Osteoblast (primary cell): ENCODE measurements around the gene TNFAIP2. TPM values are rescaled to one million over a fixed set of nuclear protein-coding genes. Genes with fewer than 3 reads are reported as not detected.

Source experiments
- DNase-seq: peaks from one replicate; pipeline ENCODE4 v3.0.0; 2011; ENCODE audit warnings: low spot score, mixed read lengths; ENCODE audit not compliant: insufficient read length; ENCODE audit errors: missing footprints
- H2AFZ ChIP-seq: 2 replicates; pipeline ENCODE4 v1.6.0; 2011; ENCODE audit warnings: mild to moderate bottlenecking, low read length
- H3K27ac ChIP-seq: 2 replicates; pipeline ENCODE4 v1.5.1; 2011; ENCODE audit warnings: mild to moderate bottlenecking, low read depth, low read length, moderate library complexity
- H3K27me3 ChIP-seq: 2 replicates; pipeline ENCODE4 v1.6.0; 2012; ENCODE audit warnings: mild to moderate bottlenecking, control low read depth, inconsistent platforms, low read length, moderate library complexity; ENCODE audit not compliant: insufficient read depth
- H3K36me3 ChIP-seq: 2 replicates; pipeline ENCODE4 v1.5.1; 2011; ENCODE audit warnings: mild to moderate bottlenecking, low read length, control low read depth, moderate library complexity; ENCODE audit not compliant: insufficient read depth
- H3K4me1 ChIP-seq: 2 replicates; pipeline ENCODE4 v1.5.1; 2011; ENCODE audit warnings: mild to moderate bottlenecking, low read length, control low read depth, moderate library complexity; ENCODE audit not compliant: insufficient read depth
- H3K4me2 ChIP-seq: 2 replicates; pipeline ENCODE4 v1.6.0; 2011; ENCODE audit warnings: mild to moderate bottlenecking, low read length; ENCODE audit not compliant: insufficient read depth
- H3K4me3 ChIP-seq: fragments of 200-600 bp; sonication (generic); 3 replicates; pipeline ENCODE4 v1.5.1; 2012; ENCODE audit warnings: mild to moderate bottlenecking, low read length, inconsistent platforms; ENCODE audit not compliant: insufficient read depth
- H3K79me2 ChIP-seq: 2 replicates; pipeline ENCODE4 v1.6.0; 2012; ENCODE audit warnings: mild to moderate bottlenecking, low read length, control low read depth, inconsistent platforms; ENCODE audit not compliant: insufficient read depth
- H3K9me3 ChIP-seq: 2 replicates; pipeline ENCODE4 v1.5.1; 2011; ENCODE audit warnings: low read depth, low read length, control low read depth
- H4K20me1 ChIP-seq: 2 replicates; pipeline ENCODE4 v1.6.0; 2012; ENCODE audit warnings: mild to moderate bottlenecking, low read length, control low read depth; ENCODE audit not compliant: insufficient read depth
- total RNA-seq: library from RNA; depleted of rRNA; stranded (reverse); fragments of >200 nt; gene quantifications from 2 replicates; pipeline ENCODE4 v1.2.3, GENCODE V29; 2012
- TF ChIP-seq, protein P1 (sequence below): IDR thresholded peaks from 2 replicates; pipeline ENCODE4 v1.5.1; 2011; ENCODE audit warnings: mild to moderate bottlenecking, low read depth, low read length, moderate library complexity; ENCODE audit errors: extremely low read depth

TNFAIP2 gene
- total RNA-seq, 1 donor: 60.1 TPM

GRCh38 chr14:103097994-103098957, 25.0 kb upstream of the TNFAIP2 start:
- Histone ChIP-seq H3K4me1 (no peaks in the 10 kb centered on the region), H2AFZ (no peak overlapping the region), H3K9me3 (no peaks in the 10 kb centered on the region), H3K79me2 (no peaks in the 10 kb centered on the region), H3K27me3 (peaks cover 11% of the 10 kb centered on the region), H3K4me3 (no peak overlapping the region), H3K27ac (no peak overlapping the region), H3K4me2 (no peak overlapping the region), H4K20me1 (no peaks in the 10 kb centered on the region), H3K36me3 (no peaks in the 10 kb centered on the region)
- TF ChIP-seq, protein P1, sequence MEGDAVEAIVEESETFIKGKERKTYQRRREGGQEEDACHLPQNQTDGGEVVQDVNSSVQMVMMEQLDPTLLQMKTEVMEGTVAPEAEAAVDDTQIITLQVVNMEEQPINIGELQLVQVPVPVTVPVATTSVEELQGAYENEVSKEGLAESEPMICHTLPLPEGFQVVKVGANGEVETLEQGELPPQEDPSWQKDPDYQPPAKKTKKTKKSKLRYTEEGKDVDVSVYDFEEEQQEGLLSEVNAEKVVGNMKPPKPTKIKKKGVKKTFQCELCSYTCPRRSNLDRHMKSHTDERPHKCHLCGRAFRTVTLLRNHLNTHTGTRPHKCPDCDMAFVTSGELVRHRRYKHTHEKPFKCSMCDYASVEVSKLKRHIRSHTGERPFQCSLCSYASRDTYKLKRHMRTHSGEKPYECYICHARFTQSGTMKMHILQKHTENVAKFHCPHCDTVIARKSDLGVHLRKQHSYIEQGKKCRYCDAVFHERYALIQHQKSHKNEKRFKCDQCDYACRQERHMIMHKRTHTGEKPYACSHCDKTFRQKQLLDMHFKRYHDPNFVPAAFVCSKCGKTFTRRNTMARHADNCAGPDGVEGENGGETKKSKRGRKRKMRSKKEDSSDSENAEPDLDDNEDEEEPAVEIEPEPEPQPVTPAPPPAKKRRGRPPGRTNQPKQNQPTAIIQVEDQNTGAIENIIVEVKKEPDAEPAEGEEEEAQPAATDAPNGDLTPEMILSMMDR: no peak
- DNase-seq: no peak

DNA sequence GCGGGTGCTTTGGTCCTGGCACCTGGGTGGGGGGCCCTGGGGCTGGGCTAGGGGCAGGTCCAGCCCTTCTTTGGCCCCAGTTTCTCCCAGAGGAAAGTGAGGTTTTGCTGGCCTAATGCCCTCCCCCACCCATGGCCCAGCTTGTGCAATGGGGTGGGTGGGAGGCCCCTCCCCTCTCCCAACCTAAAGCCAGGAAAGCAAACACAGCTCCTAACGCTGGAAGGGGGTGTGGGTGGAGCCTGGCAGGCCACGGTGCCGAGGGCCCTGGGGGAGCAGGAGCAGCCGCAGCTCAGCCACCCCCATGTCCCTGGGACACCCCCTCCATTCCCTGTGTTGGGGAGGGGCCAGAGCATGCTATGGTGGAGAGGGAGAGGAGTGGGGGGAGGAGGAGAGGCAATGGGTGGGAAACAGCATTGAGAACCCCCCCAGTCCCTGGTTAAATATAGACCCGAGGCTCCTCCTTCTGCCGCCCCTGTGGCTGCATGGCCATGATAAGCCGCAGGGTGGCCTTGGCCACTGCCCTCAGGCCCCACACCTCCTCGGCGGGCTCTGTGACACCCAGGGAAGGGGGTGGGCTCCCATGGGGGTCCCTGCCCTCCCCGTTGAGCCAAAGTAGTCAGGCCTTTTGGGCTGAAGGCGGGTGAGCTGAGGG, 24.1 kb upstream of the TNFAIP2 start:
- Histone ChIP-seq H3K27ac (no peak overlapping the region), H3K79me2 (no peaks in the 10 kb centered on the region), H3K27me3 (peaks cover 20% of the 10 kb centered on the region), H4K20me1 (no peaks in the 10 kb centered on the region), H3K4me1 (no peaks in the 10 kb centered on the region), H3K4me3 (no peak overlapping the region), H2AFZ (no peak overlapping the region), H3K9me3 (no peaks in the 10 kb centered on the region), H3K36me3 (no peaks in the 10 kb centered on the region), H3K4me2 (no peak overlapping the region)
- DNase-seq: no peak
- TF ChIP-seq, protein P1: no peak

DNA sequence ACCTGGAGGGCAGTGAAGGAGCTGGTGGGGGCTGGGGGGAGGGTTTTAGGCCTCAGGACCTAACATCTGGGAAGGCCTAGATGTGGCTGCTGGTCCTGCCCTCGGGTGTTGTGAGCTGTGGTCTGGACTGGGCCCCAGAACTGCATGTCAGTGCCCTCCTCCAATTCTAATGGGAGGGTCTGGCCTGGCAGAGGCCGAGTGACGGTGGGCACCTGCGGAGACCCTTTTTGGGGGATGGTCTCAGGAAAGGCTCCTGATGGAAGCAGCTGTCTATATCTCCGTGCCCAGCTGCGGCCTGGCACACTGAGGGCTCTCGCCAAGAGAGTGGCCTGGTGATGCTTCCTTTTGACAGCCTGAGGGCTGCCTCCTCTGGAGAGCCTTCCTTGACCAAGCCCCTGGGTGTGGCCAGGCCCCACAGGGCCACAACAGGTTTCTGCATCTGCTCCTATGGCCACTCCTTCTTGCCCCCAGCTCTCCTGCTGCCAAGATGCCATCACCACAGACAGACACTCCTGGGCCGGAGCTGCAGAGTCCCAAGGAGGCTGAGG, 23.5 kb upstream of the TNFAIP2 start:
- Histone ChIP-seq H3K4me1 (no peaks in the 10 kb centered on the region), H2AFZ (no peak overlapping the region), H3K36me3 (no peaks in the 10 kb centered on the region), H3K27ac (no peak overlapping the region), H3K79me2 (no peaks in the 10 kb centered on the region), H4K20me1 (no peaks in the 10 kb centered on the region), H3K9me3 (no peaks in the 10 kb centered on the region), H3K27me3 (peaks cover 26% of the 10 kb centered on the region), H3K4me2 (no peak overlapping the region), H3K4me3 (no peak overlapping the region)
- no peak for DNase-seq
- TF ChIP-seq, protein P1: no peak
